Right hindlimb (tissue), 1 donor: ENCODE measurements around the gene ARSD.
A peak's percentile ranks its signal among the peaks of the same experiment; 100 is the strongest.
"Not testable (repeated sequence)": the region's sequence is repeated elsewhere in the genome, so short reads cannot be mapped to it uniquely, and the experiment has no call there.

Experiments
- DNase-seq: peaks from one replicate; pipeline ENCODE4 v3.0.0-alpha.2; 2018

Gene ARSD

GRCh38 chrX:2890536-2891460 lies 38.3 kb downstream of the ARSD start:
- not testable (repeated sequence) for DNase-seq

- peak; percentile 20 for DNase-seq
Observed at GRCh38 chrX:2889706-2890490, 39.2 kb downstream of the ARSD start.

GRCh38 chrX:2889045-2889605 lies 40.0 kb downstream of the ARSD start:
- DNase-seq, result no peak

- no peak for DNase-seq
Observed at GRCh38 chrX:2888309-2888708, 40.8 kb downstream of the ARSD start.

GRCh38 chrX:2883770-2884169 lies 45.4 kb downstream of the ARSD start:
- no peak for DNase-seq

- DNase-seq, result no peak
Observed at GRCh38 chrX:2879670-2880069, 49.5 kb downstream of the ARSD start.

- no peak for DNase-seq
Observed at GRCh38 chrX:2878563-2878962, 50.6 kb downstream of the ARSD start.

GRCh38 chrX:2875798-2876399 lies 53.2 kb downstream of the ARSD start:
- no peak for DNase-seq

- DNase-seq, result no peak
Observed at GRCh38 chrX:2875136-2875481, 54.0 kb downstream of the ARSD start.

- no peak for DNase-seq
Observed at GRCh38 chrX:2874222-2875135, 54.7 kb downstream of the ARSD start.

GRCh38 chrX:2872671-2873277 lies 56.4 kb downstream of the ARSD start:
- no peak for DNase-seq

GRCh38 chrX:2871831-2872230 lies 57.3 kb downstream of the ARSD start:
- DNase-seq, result no peak

GRCh38 chrX:2870650-2871049 lies 58.5 kb downstream of the ARSD start:
- DNase-seq, result no peak

GRCh38 chrX:2867206-2867605 lies 61.9 kb downstream of the ARSD start:
- DNase-seq, result no peak

- no peak for DNase-seq
Observed at GRCh38 chrX:2863646-2864045, 65.5 kb downstream of the ARSD start.

GRCh38 chrX:2862404-2862803 lies 66.7 kb downstream of the ARSD start:
- no peak for DNase-seq

- no peak for DNase-seq
Observed at GRCh38 chrX:2859197-2859797, 69.8 kb downstream of the ARSD start.

GRCh38 chrX:2857566-2857965 lies 71.6 kb downstream of the ARSD start:
- DNase-seq, result no peak

GRCh38 chrX:2855761-2856160 lies 73.4 kb downstream of the ARSD start:
- DNase-seq, result no peak

- DNase-seq, result no peak
Observed at GRCh38 chrX:2854918-2855317, 74.2 kb downstream of the ARSD start.
